HepG2 (cell line): ENCODE data around the gene CSNK2A1. TPM values are rescaled to one million over a fixed set of nuclear protein-coding genes. Genes with fewer than 3 reads are reported as not detected.

Experiments
- ATAC-seq: fragments of 200-7000 bp; cut with Tn5 transposase; 3 replicates; pipeline ENCODE4 v1.9.1; 2020; ENCODE audit warnings: mild to moderate bottlenecking, moderate library complexity
- BruUV-seq: library from RNA; stranded (reverse); fragments of 400-500 nt; replicated peaks from 2 replicates; lab custom pipeline; 2021; lab: Mats Ljungman, UMichigan
- CTCF ChIA-PET: fragments of 300-600 bp; formaldehyde crosslinking; extraction: SDS; loops from one replicate; lab custom pipeline; 2021; ENCODE audit warnings: low total read pairs, inconsistent platforms, low intra/inter-chr PET ratio; lab: Yijun Ruan, JAX
- POLR2A ChIA-PET: fragments of 350-600 bp; sonication (Branson Sonifier 250); formaldehyde crosslinking; loops from one replicate; lab custom pipeline; 2020; ENCODE audit warnings: antibody characterized with exemption, inconsistent platforms; lab: Yijun Ruan, JAX
- DNase-seq: peaks from one replicate; pipeline ENCODE4 v3.0.0-alpha.2; 2015; ENCODE audit warnings: low spot score
- FAIRE-seq: peaks from 3 replicates; lab custom pipeline; 2011; peaks lifted over from hg19 to GRCh38; lab: Jason Lieb, UNC
- H2AFZ ChIP-seq: one replicate; pipeline ENCODE4 v1.6.1; 2011; ENCODE audit warnings: low read length, inconsistent platforms
- H3K27ac ChIP-seq: fragments of 300-600 bp; 3 replicates; pipeline ENCODE4 v1.8.0; 2011; ENCODE audit warnings: mixed run types, mild to moderate bottlenecking, mixed read lengths, low read length, inconsistent platforms; ENCODE audit not compliant: insufficient read depth; ENCODE audit errors: extremely low read length
- H3K27me3 ChIP-seq, 2 experiments: fragments of 200-600 bp in 1 of 2; 2 replicates in 1 of 2; 3 replicates in 1 of 2; pipeline versions ENCODE4 v1.6.0 to v1.8.0; 2011; ENCODE audit warnings: low read length in 2 of 2, mild to moderate bottlenecking in 2 of 2, moderate library complexity in 2 of 2, inconsistent platforms in 1 of 2; ENCODE audit not compliant: insufficient read depth in 2 of 2, control insufficient read depth in 1 of 2
- H3K36me3 ChIP-seq, 2 experiments: fragments of 200-600 bp in 1 of 2; replicated peaks in 1 of 2; 2 replicates in 1 of 2; 3 replicates in 1 of 2; pipeline versions ENCODE4 v1.5.1 to v1.8.0; 2011; ENCODE audit warnings: low read length in 2 of 2, inconsistent platforms in 1 of 2; ENCODE audit not compliant: insufficient read depth in 2 of 2, control insufficient read depth in 1 of 2
- H3K4me1 ChIP-seq: 2 replicates; pipeline ENCODE4 v1.5.1; 2012; ENCODE audit warnings: low read length, inconsistent platforms; ENCODE audit not compliant: insufficient read depth
- H3K4me2 ChIP-seq: 2 replicates; pipeline ENCODE4 v1.6.0; 2011; ENCODE audit warnings: low read depth, low read length, inconsistent platforms
- H3K4me3 ChIP-seq, 3 experiments: fragments of 200-600 bp in 1 of 3; sonication (generic), shearing (Covaris generic) in 1 of 3; replicated peaks in 1 of 3; 2 replicates each; pipeline ENCODE4 v1.5.1; 2011 to 2016; ENCODE audit warnings: low read length in 3 of 3, inconsistent platforms in 2 of 3, low read depth in 2 of 3, mild to moderate bottlenecking in 2 of 3, control low read depth in 1 of 3, mixed read lengths in 1 of 3; ENCODE audit not compliant: insufficient read depth in 1 of 3
- H3K79me2 ChIP-seq: one replicate; pipeline ENCODE4 v1.6.1; 2011; ENCODE audit warnings: low read length, inconsistent platforms; ENCODE audit not compliant: insufficient read depth
- H3K9ac ChIP-seq: 2 replicates; pipeline ENCODE4 v1.6.0; 2011; ENCODE audit warnings: mild to moderate bottlenecking, low read depth, low read length, inconsistent platforms; ENCODE audit not compliant: insufficient read depth
- H3K9me3 ChIP-seq: 2 replicates; pipeline ENCODE4 v1.5.1; 2012; ENCODE audit warnings: mild to moderate bottlenecking, low read length
- H4K20me1 ChIP-seq: 2 replicates; pipeline ENCODE4 v1.6.0; 2011; ENCODE audit warnings: inconsistent platforms, mild to moderate bottlenecking, low read length, moderate library complexity; ENCODE audit not compliant: insufficient read depth
- ARNTL ChIP-seq: sonication (generic); formaldehyde crosslinking; IDR thresholded peaks from 2 replicates; pipeline ENCODE4 v1.4.0; 2020; ENCODE audit warnings: mild to moderate bottlenecking, missing genetic modification reagents
- CC2D1A ChIP-seq: sonication (generic); formaldehyde crosslinking; IDR thresholded peaks from 2 replicates; pipeline ENCODE4 v1.8.1; 2023; ENCODE audit warnings: mild to moderate bottlenecking, missing genetic modification reagents
- MXD3 ChIP-seq: IDR thresholded peaks from 2 replicates; pipeline ENCODE4 v1.6.1; 2016; ENCODE audit warnings: mild to moderate bottlenecking, missing biosample characterization, missing genetic modification reagents
- NFYC ChIP-seq: IDR thresholded peaks from 2 replicates; pipeline ENCODE4 v1.6.1; 2016; ENCODE audit warnings: missing genetic modification reagents, missing compliant biosample characterization
- ONECUT2 ChIP-seq: sonication (generic); formaldehyde crosslinking; IDR thresholded peaks from 2 replicates; pipeline ENCODE4 v1.4.0; 2020; ENCODE audit warnings: missing genetic modification reagents
- POLR2AphosphoS5 ChIP-seq: IDR thresholded peaks from 2 replicates; pipeline ENCODE4 v1.6.1; 2012; ENCODE audit warnings: low read depth, low read length
- WGBS: methylation state at CpG from one replicate; pipeline ENCODE4 v1.1.6; 2017; ENCODE audit warnings: low lambda C conversion rate; 5-methylcytosine and 5-hydroxymethylcytosine counted together
- in situ Hi-C: cut with HindIII; loops from 2 replicates; pipeline ENCODE4 v1.10.0; 2017; ENCODE audit warnings: low pct_unique_long_range_greater_than_20kb; ENCODE audit not compliant: extremely low pct_ligation_motif_present
- intact Hi-C: fragments of 100-400 bp; cut with micrococcal nuclease; formaldehyde crosslinking; loops from one replicate; pipeline ENCODE4 v1.10.0; 2022; ENCODE audit not compliant: unreplicated experiment
- polyA plus RNA-seq, 8 experiments: library from polyadenylated mRNA; depleted of rRNA in 3 of 8; stranded (reverse) in 7 of 8; unstranded in 1 of 8; fragments of >200 nt; fragmentation: Illumina TruSeq in 4 of 8; extraction: Trizol in 4 of 8; gene quantifications; 2 replicates each; pipeline versions ENCODE4 v1.2.1 to v1.2.3, GENCODE V29; 2011 to 2016; ENCODE audit warnings: low read depth in 4 of 8, missing spikeins in 1 of 8, mixed read lengths in 1 of 8; ENCODE audit not compliant: insufficient read depth in 1 of 8
- total RNA-seq, 5 experiments: library from RNA; depleted of rRNA; stranded (reverse); fragments of >200 nt; fragmentation: Illumina TruSeq; extraction: Trizol; gene quantifications; 2 replicates each; pipeline ENCODE4 v1.2.3, GENCODE V29; 2016; ENCODE audit warnings: low read depth in 1 of 5
- TF ChIP-seq, protein P1 (sequence below), 2 experiments: sonication (generic) in 1 of 2; formaldehyde crosslinking in 1 of 2; IDR thresholded peaks; 2 replicates each; pipeline versions ENCODE4 v1.5.1 to v1.6.1; 2011 to 2020; ENCODE audit warnings: borderline replicate concordance in 1 of 2, low read depth in 1 of 2, low read length in 1 of 2, mild to moderate bottlenecking in 1 of 2, missing genetic modification reagents in 1 of 2, moderate library complexity in 1 of 2
- TF ChIP-seq, protein P2 (sequence below): sonication (generic); formaldehyde crosslinking; IDR thresholded peaks from 2 replicates; pipeline ENCODE4 v1.5.0; 2020; ENCODE audit warnings: mild to moderate bottlenecking, missing genetic modification reagents, moderate library complexity

The CSNK2A1 gene
- total and polyA plus RNA-seq, 2 of the 13 experiments (the other 11 are each of a cell fraction or from before 2014, with no cell fraction given) = 153 to 231 TPM

DNA sequence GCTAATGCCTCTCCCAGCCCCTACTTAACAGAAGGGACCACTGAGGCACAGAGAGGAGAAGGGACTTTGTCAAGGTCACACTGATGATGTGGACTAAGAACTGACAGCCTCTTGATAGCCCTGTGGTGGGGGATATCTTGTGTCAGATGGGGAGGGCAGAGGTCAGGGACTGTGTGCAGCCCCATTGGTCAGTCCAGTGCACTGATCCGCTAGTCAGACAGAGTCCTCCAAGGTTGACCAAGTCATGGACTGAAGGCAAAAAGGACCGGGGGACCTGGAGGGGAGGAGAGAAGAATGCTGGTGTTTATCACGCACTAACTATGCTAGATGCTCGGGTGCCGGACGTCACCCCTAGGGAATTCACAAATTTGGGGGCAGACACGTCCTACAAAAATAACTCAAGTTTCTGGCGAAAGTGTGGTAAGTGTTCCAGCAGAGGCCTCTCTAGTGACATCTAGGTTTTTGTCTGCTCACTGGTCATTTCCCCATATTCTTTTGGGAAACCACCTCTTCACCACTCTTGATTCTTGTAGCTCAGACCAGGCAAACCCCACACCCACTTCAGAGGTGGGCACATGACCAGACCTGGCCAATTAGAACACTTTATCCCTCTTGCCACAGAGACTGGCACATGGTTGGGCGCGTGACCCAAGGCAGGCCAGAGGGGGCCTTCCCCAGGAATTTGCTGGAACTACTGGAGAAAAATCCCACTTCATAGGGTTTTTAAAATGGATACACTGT lies 45.5 kb upstream of the CSNK2A1 start:
- Histone ChIP-seq H3K4me3 (no peak overlapping the region), H3K9ac (no peak overlapping the region), H3K36me3 (no peaks in the 10 kb centered on the region), H3K4me1 (peaks cover 8% of the 10 kb centered on the region; the same call in 1 of the 2 replicates), H3K9me3 (no peaks in the 10 kb centered on the region), H3K27me3 (peaks cover 1 to 24% of the 10 kb centered on the region in 2 experiments; a peak in 4 of 5 replicates), H3K27ac (no peak overlapping the region), H3K79me2 (no peaks in the 10 kb centered on the region), H4K20me1 (no peaks in the 10 kb centered on the region), H3K4me2 (no peak overlapping the region), H2AFZ (no peak overlapping the region)
- DNase-seq (no peak), ATAC-seq (peak; percentile 55), FAIRE-seq (no peak)
- TF ChIP-seq, protein P1, sequence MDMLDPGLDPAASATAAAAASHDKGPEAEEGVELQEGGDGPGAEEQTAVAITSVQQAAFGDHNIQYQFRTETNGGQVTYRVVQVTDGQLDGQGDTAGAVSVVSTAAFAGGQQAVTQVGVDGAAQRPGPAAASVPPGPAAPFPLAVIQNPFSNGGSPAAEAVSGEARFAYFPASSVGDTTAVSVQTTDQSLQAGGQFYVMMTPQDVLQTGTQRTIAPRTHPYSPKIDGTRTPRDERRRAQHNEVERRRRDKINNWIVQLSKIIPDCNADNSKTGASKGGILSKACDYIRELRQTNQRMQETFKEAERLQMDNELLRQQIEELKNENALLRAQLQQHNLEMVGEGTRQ (IDR thresholded peaks at IDR 0.05; ENCODE audit: low read depth, low read length) = peak; percentile 58
- TF ChIP-seq, protein P1 (CRISPR knock-in tag; IDR thresholded peaks at IDR 0.05; ENCODE audit: borderline replicate concordance) = peak; percentile 41; the same call in 1 of the 2 replicates
- no peak for TF ChIP-seq ONECUT2 (CRISPR knock-in tag)
- TF ChIP-seq, protein P2, sequence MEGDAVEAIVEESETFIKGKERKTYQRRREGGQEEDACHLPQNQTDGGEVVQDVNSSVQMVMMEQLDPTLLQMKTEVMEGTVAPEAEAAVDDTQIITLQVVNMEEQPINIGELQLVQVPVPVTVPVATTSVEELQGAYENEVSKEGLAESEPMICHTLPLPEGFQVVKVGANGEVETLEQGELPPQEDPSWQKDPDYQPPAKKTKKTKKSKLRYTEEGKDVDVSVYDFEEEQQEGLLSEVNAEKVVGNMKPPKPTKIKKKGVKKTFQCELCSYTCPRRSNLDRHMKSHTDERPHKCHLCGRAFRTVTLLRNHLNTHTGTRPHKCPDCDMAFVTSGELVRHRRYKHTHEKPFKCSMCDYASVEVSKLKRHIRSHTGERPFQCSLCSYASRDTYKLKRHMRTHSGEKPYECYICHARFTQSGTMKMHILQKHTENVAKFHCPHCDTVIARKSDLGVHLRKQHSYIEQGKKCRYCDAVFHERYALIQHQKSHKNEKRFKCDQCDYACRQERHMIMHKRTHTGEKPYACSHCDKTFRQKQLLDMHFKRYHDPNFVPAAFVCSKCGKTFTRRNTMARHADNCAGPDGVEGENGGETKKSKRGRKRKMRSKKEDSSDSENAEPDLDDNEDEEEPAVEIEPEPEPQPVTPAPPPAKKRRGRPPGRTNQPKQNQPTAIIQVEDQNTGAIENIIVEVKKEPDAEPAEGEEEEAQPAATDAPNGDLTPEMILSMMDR (CRISPR knock-in tag) = peak; percentile 30
- 0 out of 2 replicates have a peak, but pooled peaks have one; percentile 33 for TF ChIP-seq ARNTL (CRISPR knock-in tag)
- TF ChIP-seq NFYC (CRISPR knock-in tag) = peak; percentile 58
- TF ChIP-seq CC2D1A (CRISPR knock-in tag) = no peak
- TF ChIP-seq MXD3 (CRISPR knock-in tag) = 0 out of 2 replicates have a peak, but pooled peaks have one; percentile 34
- no peak for TF ChIP-seq POLR2AphosphoS5
- POLR2A ChIA-PET = no interaction called here
- CTCF ChIA-PET = no interaction called here
- in situ Hi-C loops = no loop called here
- intact Hi-C loops = no loop called here
- no TSS peak for BruUV-seq
- 29% methylated on average over 10 of the region's 10 CpGs for WGBS
